HG03342 (cell line): ENCODE measurements around the gene METTL1.

ENCODE experiments used
- ATAC-seq: cut with Tn5 transposase; IDR thresholded peaks from one replicate; pipeline ENCODE4 v1.9.1; 2021; ENCODE audit warnings: mild to moderate bottlenecking, moderate library complexity; ENCODE audit not compliant: unreplicated experiment

METTL1 gene

GRCh38 chr12:57755454-57756372, 16.2 kb downstream of the METTL1 start:
- ATAC-seq: no peak

GRCh38 chr12:57755194-57755453, 16.8 kb downstream of the METTL1 start:
- ATAC-seq: no peak

DNA sequence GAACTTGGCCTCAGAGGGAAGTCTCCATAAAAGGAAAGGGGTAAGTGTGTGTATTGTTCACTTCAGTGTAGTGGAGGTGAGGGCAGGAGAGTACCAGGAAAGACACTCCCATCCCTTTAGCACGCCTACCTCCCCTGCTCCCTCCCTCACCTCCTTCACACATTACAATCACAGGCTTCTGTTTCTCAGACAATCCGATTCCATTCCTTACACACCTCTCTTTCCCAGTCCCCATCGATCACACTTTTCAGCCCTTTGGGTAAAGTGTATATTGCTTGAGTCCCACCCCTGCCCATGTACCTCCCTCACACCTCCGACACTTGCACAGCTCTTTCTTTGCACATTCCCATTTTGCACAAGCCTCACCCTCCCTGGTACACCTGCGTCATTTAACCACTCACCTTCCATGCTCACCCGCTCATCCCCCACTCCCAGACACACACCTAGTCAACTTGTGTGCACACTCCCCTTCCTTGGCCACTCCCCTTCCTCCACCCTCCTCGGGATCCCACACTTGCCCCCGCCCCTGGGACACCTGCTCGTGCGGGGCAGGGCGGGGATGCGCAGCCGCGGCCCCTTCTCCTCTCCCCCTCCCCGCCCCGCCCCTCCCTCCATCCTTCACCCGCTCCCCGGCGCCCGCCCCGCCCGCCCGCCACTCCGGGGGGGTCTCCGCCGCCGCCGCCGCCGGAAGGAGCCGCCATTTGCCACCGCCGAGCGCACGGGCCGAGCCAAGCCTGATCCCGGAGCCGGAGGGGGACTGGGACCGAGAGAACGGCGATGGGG, 17.3 kb downstream of the METTL1 start, which contains the start of gene MARCHF9:
Gene MARCHF9 (plus strand): TSS at position 693 of the 783 bp plus-strand sequence. CDS start 426 bp downstream, outside the sequence.
- ATAC-seq: peak; percentile 27

- no peak for ATAC-seq
These were observed 18.1 kb downstream of the METTL1 start for GRCh38 chr12:57753756-57754337.

DNA sequence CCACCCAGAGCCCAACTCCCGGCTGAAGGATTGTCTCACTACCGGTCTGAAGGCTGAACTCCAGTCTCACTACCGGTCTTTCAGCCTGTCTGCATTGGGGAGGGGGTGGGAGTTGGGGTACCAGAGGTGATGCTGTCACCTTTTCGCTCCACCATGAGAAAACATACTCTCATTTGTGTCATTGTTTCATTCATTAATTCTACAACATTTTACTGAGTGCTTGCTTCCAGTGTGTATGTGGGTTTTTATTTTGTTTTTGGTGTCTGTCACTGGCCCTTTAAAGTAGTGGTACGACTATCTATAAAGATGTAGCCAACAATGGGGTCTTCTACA, 19.3 kb downstream of the METTL1 start:
- ATAC-seq: no peak

- ATAC-seq: peak; percentile 73
These were observed 19.9 kb downstream of the METTL1 start, which contains the start of gene CDK4 for GRCh38 chr12:57751788-57752667. CDK4 (minus strand) TSS chr12:57752310; CDS start chr12:57751717, 593 bp downstream.

DNA sequence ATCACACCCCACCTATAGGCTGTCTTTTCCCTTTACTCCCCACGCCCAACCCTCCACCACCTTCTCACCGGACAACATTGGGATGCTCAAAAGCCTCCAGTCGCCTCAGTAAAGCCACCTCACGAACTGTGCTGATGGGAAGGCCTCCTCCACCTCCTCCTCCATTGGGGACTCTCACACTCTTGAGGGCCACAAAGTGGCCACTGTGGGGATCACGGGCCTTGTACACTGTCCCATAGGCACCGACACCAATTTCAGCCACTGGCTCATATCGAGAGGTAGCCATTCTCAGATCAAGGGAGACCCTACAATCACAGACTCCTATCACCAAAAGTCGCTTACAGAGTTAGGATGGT, 20.5 kb downstream of the METTL1 start:
- ATAC-seq: no peak

- no peak for ATAC-seq
These were observed 21.1 kb downstream of the METTL1 start for GRCh38 chr12:57750561-57751431.

GRCh38 chr12:57749061-57749460, 22.8 kb downstream of the METTL1 start:
- no peak for ATAC-seq

DNA sequence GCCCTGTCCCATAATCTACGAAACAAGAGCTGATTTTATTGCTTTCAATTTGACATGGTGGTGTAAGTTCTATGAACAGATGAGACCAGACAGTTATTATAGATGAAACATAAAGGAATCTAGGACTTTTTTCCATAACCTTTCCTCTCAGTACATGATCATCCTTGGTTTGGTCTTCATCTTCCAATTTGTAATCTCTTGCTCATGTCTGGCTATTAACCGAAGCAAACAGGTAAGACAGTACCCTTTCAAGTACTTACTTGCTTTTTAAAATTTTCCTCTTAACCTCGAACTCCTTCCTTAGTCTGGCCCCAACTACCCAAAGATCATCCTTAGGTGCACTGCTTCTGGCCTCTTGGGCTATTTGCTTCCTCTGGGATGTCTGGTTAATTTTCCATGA, 25.9 kb downstream of the METTL1 start:
- ATAC-seq: no peak

DNA sequence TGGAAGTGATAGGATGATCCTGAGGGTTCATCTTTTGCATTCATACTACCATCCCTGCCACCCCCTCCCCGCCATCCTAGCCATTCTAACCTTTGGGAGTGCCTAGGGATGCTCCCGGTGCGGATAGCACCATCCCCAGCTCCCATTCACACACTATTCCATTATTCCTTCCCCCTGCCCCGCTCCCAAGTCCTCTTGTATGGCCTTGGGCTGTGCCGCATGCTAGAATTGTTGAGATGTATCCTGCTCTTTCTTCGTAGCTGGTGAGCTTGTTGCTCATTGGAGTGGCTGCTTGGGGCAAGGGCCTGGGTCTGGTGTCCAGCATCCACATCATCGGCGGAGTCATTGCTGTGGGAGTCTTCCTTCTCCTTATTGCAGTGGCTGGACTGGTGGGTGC, 26.4 kb downstream of the METTL1 start:
- ATAC-seq: no peak

GRCh38 chr12:57744777-57745484, 27.0 kb downstream of the METTL1 start, which contains the start of gene TSPAN31:
TSPAN31 (plus strand) TSS chr12:57745039; CDS start chr12:57745155, 116 bp downstream.
- peak; percentile 78 for ATAC-seq

DNA sequence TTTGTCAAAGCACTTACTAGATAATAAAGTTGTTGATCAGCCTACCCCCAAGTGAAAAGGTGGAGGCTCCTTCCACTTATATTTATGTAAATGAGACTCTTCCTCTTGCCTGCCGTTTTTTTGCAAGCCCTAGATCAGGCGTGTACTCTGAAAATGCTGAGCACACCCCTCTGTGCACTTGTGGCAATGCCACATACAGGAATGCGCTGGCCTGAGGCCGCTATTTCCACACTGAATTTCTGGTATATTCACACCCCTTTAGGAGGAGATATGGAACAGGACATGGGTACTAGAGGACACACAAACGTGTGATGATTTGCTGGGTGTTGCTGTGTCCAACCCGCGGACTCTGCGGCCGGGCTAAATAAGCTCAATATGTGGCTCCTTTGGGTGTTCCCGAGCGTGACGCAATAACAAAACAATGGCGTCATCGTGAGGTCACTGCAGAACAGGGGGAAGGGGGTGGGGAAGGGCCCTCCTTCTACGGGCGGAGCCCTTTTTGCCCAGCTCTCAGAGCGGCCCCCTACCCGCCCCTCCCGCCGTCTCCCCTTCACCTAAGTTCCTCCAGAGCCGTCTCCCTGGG, 27.6 kb downstream of the METTL1 start:
- peak; percentile 37 for ATAC-seq

DNA sequence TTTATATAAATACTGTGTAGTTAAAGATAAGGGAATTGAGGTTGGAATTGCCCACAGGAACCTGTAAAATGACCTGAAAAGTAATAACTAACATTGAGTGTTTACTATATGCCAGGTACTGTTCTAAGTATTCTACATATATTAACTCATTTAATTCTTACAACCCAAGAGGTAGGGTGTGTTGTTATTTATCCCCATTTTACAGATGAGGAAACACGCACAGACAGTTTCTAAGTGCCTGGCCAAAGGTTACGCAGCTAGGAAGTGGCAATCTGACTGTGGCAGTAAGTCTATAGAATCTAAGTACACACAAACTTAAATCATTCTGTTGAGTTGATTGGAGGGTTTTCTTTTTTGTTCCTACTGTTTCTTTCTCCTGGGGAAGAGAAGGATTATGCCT, 28.1 kb downstream of the METTL1 start:
- ATAC-seq: no peak

- peak; percentile 49 for ATAC-seq
These were observed 29.8 kb downstream of the METTL1 start for GRCh38 chr12:57741844-57742738.

GRCh38 chr12:57741413-57741789, 30.5 kb downstream of the METTL1 start:
- no peak for ATAC-seq

DNA sequence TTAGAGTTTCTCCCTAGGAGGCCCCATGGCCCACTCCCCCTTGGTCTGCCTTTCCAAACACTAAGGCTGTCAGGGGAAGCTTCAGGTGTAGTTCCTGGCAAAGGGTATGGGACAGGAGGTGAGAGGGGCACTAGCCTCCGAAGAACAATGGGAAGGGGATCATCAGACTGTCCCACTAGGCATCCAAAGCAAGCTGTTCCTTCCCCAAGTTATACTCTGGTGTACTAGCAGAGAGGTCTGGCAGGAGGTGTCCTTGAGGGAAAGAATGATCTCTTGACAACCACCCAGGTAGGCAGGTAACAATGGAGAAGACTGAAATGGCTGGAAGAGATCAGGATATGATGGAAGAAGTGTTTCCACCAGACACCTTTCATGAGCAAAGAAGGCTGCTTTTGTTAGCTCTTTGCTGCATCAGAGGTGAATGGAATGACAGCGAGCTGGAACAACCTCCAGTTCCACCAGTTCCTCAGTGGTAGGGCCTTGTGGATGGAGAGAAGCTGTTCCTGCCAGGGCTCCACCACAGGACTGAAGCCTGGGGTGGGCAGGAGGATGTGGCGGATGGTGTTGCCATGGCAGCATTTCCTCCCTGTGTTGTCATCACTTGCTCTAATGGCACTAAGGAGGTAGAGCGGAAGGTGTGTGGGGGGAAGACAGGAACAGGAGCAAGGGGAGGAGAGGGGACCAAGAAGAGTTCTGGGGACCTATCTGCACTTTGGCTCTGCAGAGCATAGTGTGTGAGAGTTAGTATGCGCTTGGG, 31.1 kb downstream of the METTL1 start:
- peak; percentile 54 for ATAC-seq
